ENCODE data around the gene PTPRN. TPM values are rescaled to one million over a fixed set of nuclear protein-coding genes. Genes with fewer than 3 reads are reported as not detected.

PTPRN gene
- total and polyA plus RNA-seq, 9 of the 15 experiments (the other 6 are each of a cell fraction or from before 2014, with no cell fraction given) = 0.15 to 2.4 (median 0.43) TPM; not detected in 1

- H3K4me2 ChIP-seq (ENCODE audit: insufficient read depth, low read length) = no peak overlapping the region
- DNase-seq (ENCODE audit: extremely low read depth in 1 of 4, low spot score in 3 of 4) = no peak
- intact Hi-C loops (cut with micrococcal nuclease) = loop anchor here (1.0 to 5.0 kb wide), 4 partner anchors 54 to 138 kb away; partner anchors contain the start of genes ANKZF1, ATG9A and NHEJ1
- CTCF ChIA-PET (ENCODE audit: low intra/inter-chr PET ratio) = interaction anchor here (1.0 to 1.7 kb wide), 4 partner anchors 40 to 239 kb away, joined by 3 to 10 read pairs (median 4); partner anchors contain the start of gene NHEJ1
- 66% methylated on average over 8 of the region's 14 CpGs for WGBS (ENCODE audit: insufficient coverage, low coverage, missing lambda C conversion rate)
- in situ Hi-C loops (cut with MboI) = no loop called here
- H3K27ac ChIP-seq (ENCODE audit: extremely low read depth, low read depth, low read length) = no peak overlapping the region
- POLR2A ChIA-PET = interaction anchor here (0.8 kb wide), 1 partner anchor 12 kb away, joined by 3 read pairs; no protein-coding TSS in a partner anchor
- H3K9me1 ChIP-seq (ENCODE audit: control insufficient read depth, insufficient read depth, low read length) = no peaks in the 10 kb centered on the region
- H3K9ac ChIP-seq (ENCODE audit: insufficient read depth in 1 of 2, low read depth in 2 of 2, low read length in 2 of 2) = no peak overlapping the region
- no TSS peak for BruUV-seq (replicated peaks)
- H2AFZ ChIP-seq (ENCODE audit: low read depth, low read length) = no peak overlapping the region
- no peak for FAIRE-seq
- H3K4me3 ChIP-seq = no peak overlapping the region
- H3K79me2 ChIP-seq (ENCODE audit: control insufficient read depth, insufficient read depth, low read length) = no peaks in the 10 kb centered on the region
- H3K36me3 ChIP-seq (ENCODE audit: control insufficient read depth, insufficient read depth, low read length) = no peaks in the 10 kb centered on the region
- ATAC-seq = no peak
- no peaks in the 10 kb centered on the region for H4K20me1 ChIP-seq (replicated peaks; ENCODE audit: control insufficient read depth, insufficient read depth, low read length)
- H3K9me3 ChIP-seq (replicated peaks; ENCODE audit: control insufficient read depth, insufficient read depth, low read depth, low read length) = no peaks in the 10 kb centered on the region
- peaks cover 22 to 44% of the 10 kb centered on the region in 2 experiments; a peak in 4 of 5 replicates for H3K4me1 ChIP-seq (replicated peaks in 1 of 2; ENCODE audit: control insufficient read depth in 2 of 2, insufficient read depth in 2 of 2, low read length in 2 of 2)
- H3K27me3 ChIP-seq (ENCODE audit: control insufficient read depth in 2 of 2, insufficient read depth in 2 of 2, low read length in 2 of 2) = peaks cover 8 to 36% of the 10 kb centered on the region in 2 experiments
- TF ChIP-seq MYC (IDR thresholded peaks at IDR 0.05; ENCODE audit: low read depth, low read length) (no peak), MYC (CRISPR knock-in tag; IDR thresholded peaks at IDR 0.05; ENCODE audit: borderline replicate concordance, low read depth) (no peak), CEBPG (CRISPR knock-in tag; IDR thresholded peaks at IDR 0.05) (no peak), CEBPG (tag; conservative IDR thresholded peaks at IDR 0.05 in 1 of 2, IDR thresholded peaks at IDR 0.05 in 1 of 2) (no peak), NR2C1 (IDR thresholded peaks at IDR 0.05) (no peak), NR2C1 (tag; IDR thresholded peaks at IDR 0.05) (no peak), MCM2 (IDR thresholded peaks at IDR 0.05; ENCODE audit: low read depth) (no peak), MNT (conservative IDR thresholded peaks at IDR 0.05) (no peak), ZHX1 (conservative IDR thresholded peaks at IDR 0.05; ENCODE audit: low read length) (no peak), XRCC3 (IDR thresholded peaks at IDR 0.05) (no peak), BCL6 (CRISPR knock-in tag; IDR thresholded peaks at IDR 0.05) (no peak), TCF3 (CRISPR knock-in tag; IDR thresholded peaks at IDR 0.05) (no peak), FOSL1 (tag; conservative IDR thresholded peaks at IDR 0.05) (no peak), CSDE1 (IDR thresholded peaks at IDR 0.05) (no peak), MYNN (IDR thresholded peaks at IDR 0.05) (no peak), MYNN (CRISPR knock-in tag; IDR thresholded peaks at IDR 0.05) (no peak), ZNF408 (CRISPR knock-in tag; IDR thresholded peaks at IDR 0.05; ENCODE audit: low read depth) (no peak), HOMEZ (CRISPR knock-in tag; IDR thresholded peaks at IDR 0.05) (no peak)
Observed at GRCh38 chr2:219297766-219298456, 11.3 kb downstream of the PTPRN start.
